NT2/D1 (cell line): ENCODE data around the gene ADORA2A.

Source experiments
- YY1 ChIP-seq: IDR thresholded peaks from 2 replicates; pipeline ENCODE4 v1.6.1; 2011; ENCODE audit not compliant: insufficient read length, insufficient read depth
- ZNF274 ChIP-seq: IDR thresholded peaks from 2 replicates; pipeline ENCODE4 v1.6.1; 2011; ENCODE audit warnings: mild to moderate bottlenecking, low read depth, low read length

- TF ChIP-seq ZNF274 (no peak), YY1 (no peak)
These were observed 12.9 kb upstream of the ADORA2A start for GRCh38 chr22:24414523-24414922.
